GM08714 (cell line): ENCODE data around the gene FIS1.

Experiments
- H3K4me3 ChIP-seq: fragments of 200-500 bp; sonication (Bioruptor generic); 2 replicates; pipeline ENCODE4 v1.5.1; 2014; ENCODE audit warnings: mild to moderate bottlenecking, low read length, inconsistent platforms
- ZNF274 ChIP-seq: IDR thresholded peaks from 2 replicates; pipeline ENCODE4 v1.6.1; 2012; ENCODE audit warnings: mild to moderate bottlenecking, low read depth, low read length

The FIS1 gene

GRCh38 chr7:101232141-101232850 lies 12.6 kb downstream of the FIS1 start:
- TF ChIP-seq ZNF274: no peak
- no peak overlapping the region for H3K4me3 ChIP-seq

GRCh38 chr7:101231644-101232043 lies 13.2 kb downstream of the FIS1 start:
- H3K4me3 ChIP-seq: no peak overlapping the region
- TF ChIP-seq ZNF274: no peak

- H3K4me3 ChIP-seq: no peak overlapping the region
- TF ChIP-seq ZNF274: no peak
Measured at GRCh38 chr7:101226721-101227120, 18.2 kb downstream of the FIS1 start.

- TF ChIP-seq ZNF274: no peak
- no peak overlapping the region for H3K4me3 ChIP-seq
Measured at GRCh38 chr7:101225650-101226049, 19.2 kb downstream of the FIS1 start.

GRCh38 chr7:101223528-101223927 lies 21.4 kb downstream of the FIS1 start:
- no peak for TF ChIP-seq ZNF274
- no peak overlapping the region for H3K4me3 ChIP-seq

GRCh38 chr7:101222275-101222830 lies 22.5 kb downstream of the FIS1 start:
- TF ChIP-seq ZNF274: no peak
- H3K4me3 ChIP-seq: no peak overlapping the region

GRCh38 chr7:101220295-101220694 lies 24.6 kb downstream of the FIS1 start:
- no peak for TF ChIP-seq ZNF274
- H3K4me3 ChIP-seq: no peak overlapping the region

- peak overlapping the region; percentile 94 for H3K4me3 ChIP-seq
- TF ChIP-seq ZNF274: no peak
Measured at GRCh38 chr7:101218236-101219125, 26.4 kb downstream of the FIS1 start.

- no peak for TF ChIP-seq ZNF274
Measured at GRCh38 chr7:101217388-101218235, 27.3 kb downstream of the FIS1 start, which contains the start of the genes PLOD3 and ZNHIT1. Gene PLOD3, minus strand, starts transcription at chr7:101217581. Its CDS starts 307 bp downstream, at chr7:101217274. Gene ZNHIT1, plus strand, starts transcription at chr7:101218165. Its CDS starts 31 bp downstream, at chr7:101218196.

GRCh38 chr7:101216860-101217387 lies 28.0 kb downstream of the FIS1 start:
- H3K4me3 ChIP-seq: peak overlapping the region; percentile 94
- no peak for TF ChIP-seq ZNF274

More at GRCh38 chr7:101217388-101218235, 27.3 kb downstream of the FIS1 start, which contains the start of the genes PLOD3 and ZNHIT1:
- H3K4me3 ChIP-seq: peak within 1 kb of the TSS; percentile 94

- TF ChIP-seq ZNF274: no peak
- H3K4me3 ChIP-seq: peak overlapping the region; percentile 94; the same call in 1 of the 2 replicates
Measured at GRCh38 chr7:101216001-101216859, 28.7 kb downstream of the FIS1 start.

GRCh38 chr7:101212014-101212413 lies 32.9 kb downstream of the FIS1 start:
- TF ChIP-seq ZNF274: no peak
- no peak overlapping the region for H3K4me3 ChIP-seq

- no peak overlapping the region for H3K4me3 ChIP-seq
- TF ChIP-seq ZNF274: no peak
Measured at GRCh38 chr7:101211501-101211900, 33.4 kb downstream of the FIS1 start.
